Stimulated activated CD4-positive, alpha-beta T cell treated with anti-CD3 and anti-CD28 coated beads, Interleukin-4, amount 100 ng/mL, for 4 hours (primary cell): ENCODE measurements around the gene PRKCD.

Experiments
- DNase-seq, 2 experiments: peaks; one replicate each; pipeline ENCODE4 v3.0.0-alpha.2; 2020

PRKCD gene

DNA sequence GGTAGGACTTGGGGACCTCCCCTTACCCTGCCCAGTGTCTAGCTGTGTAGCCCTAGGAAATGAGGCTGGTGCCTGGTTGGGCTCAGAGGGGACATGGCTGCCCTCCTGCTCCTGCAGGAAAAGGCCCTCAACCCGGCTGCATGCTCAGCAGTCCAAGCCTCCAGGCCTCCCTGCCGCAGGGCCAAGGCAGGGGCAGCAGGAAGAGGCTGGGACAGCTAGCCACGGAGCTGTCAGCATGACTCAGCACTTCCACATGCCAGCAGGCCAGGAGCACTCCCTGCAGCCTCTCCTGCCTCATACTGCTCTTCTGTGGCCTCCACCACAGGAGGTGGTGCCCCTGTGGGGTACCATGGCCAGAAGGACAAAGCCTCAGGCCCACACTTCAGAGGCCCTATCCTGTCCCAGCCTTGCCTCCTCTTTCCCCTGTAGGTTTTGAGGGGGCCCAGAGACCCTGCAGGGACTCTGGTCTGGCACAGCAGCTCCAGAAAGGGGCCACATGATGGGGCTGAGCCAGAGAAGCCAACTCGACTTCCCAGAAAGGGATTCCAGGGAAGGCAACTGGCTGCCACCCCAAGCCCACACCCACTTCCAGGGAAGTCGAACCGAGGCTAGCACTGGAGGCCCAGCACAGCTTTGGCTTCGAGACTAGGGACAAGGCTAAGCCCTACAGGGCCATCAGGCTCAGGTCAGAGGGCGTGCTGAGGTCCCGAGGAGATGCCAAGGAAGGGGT, 75.3 kb downstream of the PRKCD start:
- no peak for DNase-seq

DNA sequence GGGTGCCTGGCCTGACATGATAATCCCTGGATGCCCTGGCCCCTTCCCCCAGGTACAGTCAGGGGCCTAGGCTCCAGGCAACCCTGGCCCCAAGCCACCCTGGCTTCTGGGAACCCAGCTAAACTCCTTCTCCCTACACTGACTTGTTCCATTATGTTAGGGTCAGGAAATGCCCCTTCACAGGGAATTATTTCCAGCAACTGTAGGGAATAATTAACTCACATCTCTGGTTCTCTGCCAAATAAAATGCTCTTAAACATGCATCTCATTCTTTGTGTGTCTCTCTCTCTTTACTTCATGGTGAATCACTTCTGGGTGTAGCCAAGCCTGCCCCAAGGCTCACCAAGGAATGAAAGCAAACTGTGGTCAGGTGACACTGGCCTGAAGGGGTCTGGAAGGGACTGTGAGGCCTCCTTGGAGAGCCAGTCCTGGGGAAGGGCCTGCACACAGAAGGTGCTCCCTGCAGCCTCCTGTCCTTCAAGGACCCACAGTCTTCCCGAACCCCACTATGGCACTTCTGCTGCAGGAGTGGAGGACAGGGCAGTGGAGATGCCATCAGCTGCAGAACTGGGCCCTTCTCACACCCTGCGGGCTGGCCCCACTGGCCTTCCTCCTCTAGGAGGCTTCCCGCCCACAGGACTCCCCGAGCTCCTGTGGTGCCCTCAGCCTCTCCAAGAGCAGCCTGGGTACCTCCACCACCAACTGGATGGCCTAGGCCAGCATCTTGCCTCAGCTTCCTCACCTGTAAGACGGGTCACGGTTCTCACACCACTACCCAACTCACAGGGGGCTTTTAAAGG, 77.2 kb downstream of the PRKCD start:
- no peak for DNase-seq

DNA sequence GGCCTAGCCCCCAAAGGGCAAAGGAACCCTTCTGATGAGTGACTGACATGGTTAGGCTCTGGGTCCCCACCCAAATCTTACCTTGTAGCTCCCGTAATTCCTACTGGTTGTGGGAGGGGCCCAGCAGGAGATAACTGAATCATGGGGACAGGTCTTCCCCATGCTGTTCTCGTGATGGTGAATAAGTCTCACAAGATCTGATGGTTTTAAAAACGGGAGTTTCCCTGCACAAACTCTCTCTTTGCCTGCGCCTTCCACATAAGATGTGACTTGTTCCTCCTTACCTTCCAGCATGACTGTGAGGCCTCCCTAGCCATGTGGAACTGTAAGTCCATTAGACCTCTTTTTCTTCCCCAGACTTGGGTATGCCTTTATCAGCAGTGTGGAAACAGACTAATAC, 77.9 kb downstream of the PRKCD start:
- no peak for DNase-seq

DNA sequence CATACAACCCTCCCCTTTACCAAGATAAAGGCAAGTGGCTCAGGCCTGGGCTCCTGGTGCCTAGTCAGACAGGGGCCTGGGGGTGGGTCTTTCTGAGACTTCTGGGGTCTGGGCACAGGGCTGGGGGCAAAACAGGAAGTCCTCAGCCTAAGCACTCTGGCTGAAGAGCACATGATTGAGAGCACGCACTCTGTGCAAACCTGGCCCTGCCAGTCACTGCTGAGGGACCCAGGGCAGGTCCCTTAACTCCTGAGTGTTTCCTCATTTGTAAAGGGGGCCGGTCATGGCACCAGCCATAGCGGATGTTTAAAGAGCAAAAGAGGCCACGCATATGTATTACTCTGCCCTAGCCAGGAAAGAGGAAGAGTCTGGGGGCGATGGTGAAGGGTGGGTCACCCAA, 78.8 kb downstream of the PRKCD start:
- DNase-seq = no peak

DNA sequence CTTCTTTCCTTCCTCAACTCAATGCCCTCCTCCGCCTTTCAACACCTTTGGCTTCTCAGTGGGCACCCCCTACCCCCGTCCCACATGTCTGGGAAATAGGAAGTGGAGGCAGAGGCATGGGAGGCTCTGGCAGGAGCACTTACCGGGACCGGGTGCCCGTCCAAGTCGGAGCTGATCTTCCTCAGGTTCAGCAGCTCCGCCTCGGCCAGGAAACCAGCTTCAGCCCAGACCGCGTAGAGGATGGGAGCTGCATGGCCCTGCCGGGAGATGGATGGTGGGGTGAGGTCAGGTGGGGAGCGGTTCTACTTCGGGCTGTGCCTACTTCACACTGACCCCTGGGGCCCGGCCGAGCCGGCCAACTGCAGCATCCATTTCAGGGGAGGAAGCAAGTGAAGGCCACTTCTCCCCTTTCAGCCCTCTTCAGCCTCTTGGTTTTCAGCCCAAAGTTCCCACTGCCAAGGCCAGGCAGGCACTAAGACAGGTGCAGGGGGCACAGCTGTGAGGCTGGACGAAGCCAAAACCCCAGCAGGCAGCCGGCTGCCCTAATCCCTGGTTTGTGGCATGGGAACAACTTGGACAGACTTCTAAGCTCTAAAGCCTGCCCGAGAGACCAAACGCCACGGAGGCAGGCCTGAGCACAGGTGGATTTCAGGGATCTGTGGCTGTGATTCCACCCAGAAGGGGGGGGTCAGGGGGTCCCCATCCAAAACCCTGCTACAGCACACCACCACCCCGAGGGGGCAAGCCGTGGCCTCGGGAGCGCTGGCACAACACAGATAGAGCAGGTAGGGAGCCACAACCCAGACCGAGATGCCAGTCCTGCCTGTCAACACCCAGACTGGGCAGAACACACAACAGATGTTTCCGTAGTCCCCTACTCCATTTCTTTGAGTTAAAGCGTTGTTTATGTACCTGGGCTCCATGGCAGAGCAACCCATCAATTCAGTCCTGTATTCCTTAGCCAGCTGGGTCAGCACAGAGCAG, 80.3 kb downstream of the PRKCD start:
- DNase-seq = no peak

DNA sequence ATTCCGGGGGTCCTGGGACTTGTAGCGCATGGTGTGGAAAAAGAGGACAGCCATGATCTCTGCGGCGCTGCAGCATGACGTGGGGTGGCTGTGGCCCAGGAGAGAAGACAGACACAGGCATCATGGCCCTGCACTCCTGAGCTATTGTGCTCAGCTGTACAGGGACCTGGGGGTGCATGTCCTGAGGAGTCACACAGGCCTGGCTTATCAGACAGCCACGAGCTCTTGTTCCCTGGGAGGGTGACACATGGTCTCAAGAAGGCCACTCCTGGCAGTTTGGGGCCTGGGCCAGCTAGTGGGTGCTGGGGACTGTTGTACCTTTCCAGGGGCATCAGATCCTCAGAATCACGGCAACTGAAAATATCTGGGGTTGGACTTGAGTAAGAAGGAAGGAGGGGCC, 81.1 kb downstream of the PRKCD start:
- DNase-seq = no peak
